ENCODE data around the gene TRAF4.

TRAF4 gene, protein sequence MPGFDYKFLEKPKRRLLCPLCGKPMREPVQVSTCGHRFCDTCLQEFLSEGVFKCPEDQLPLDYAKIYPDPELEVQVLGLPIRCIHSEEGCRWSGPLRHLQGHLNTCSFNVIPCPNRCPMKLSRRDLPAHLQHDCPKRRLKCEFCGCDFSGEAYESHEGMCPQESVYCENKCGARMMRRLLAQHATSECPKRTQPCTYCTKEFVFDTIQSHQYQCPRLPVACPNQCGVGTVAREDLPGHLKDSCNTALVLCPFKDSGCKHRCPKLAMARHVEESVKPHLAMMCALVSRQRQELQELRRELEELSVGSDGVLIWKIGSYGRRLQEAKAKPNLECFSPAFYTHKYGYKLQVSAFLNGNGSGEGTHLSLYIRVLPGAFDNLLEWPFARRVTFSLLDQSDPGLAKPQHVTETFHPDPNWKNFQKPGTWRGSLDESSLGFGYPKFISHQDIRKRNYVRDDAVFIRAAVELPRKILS

DNA sequence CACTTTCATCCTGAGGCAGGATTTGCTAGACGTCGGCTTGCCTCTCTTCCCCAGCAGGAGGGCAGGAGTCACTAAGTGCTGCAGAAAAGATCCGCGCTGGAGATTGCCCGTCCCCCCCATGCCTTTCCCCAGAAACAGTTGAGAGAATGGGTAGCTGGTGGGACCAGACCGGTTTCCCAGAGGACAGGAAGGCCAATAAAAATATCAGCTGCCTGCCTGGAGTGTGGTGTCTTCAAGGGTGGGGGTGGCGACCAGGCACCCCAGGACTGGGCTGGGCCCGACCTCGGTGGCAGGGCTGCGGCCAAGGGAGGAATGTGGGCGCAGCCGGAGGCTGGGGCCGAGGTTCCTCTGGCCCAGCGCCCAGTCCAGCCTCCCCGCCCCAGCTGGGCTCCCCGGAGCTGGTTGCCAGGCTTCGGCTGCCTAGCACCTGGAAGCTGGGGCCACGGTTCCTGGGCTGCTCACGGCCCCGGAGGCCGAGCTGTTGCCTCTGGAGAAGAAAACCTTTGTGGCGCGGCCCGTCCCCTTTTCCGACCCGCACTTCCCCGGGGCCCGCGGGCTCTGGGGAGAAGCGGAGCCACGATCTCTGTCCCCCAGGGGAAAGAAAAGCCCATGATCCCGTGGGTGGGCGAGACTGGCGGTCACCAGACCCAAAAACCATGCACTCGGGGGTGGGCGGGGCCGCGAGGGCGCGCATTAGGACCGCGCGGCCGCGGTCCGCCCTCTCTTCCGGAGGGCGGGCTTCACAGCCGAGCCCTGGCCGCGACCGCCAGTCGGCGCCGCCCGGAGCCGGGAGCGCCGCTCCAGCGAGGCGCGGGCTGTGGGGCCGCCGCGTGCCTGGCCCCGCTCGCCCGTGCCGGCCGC lies at the start of gene TRAF4:
Gene TRAF4 (plus strand): TSS at position 769 of the 861 bp plus-strand sequence. CDS start 102 bp downstream, outside the sequence.
- peak; percentile 92 for DNase-seq (ENCODE audit: low read depth)
- TF ChIP-seq, protein P1, sequence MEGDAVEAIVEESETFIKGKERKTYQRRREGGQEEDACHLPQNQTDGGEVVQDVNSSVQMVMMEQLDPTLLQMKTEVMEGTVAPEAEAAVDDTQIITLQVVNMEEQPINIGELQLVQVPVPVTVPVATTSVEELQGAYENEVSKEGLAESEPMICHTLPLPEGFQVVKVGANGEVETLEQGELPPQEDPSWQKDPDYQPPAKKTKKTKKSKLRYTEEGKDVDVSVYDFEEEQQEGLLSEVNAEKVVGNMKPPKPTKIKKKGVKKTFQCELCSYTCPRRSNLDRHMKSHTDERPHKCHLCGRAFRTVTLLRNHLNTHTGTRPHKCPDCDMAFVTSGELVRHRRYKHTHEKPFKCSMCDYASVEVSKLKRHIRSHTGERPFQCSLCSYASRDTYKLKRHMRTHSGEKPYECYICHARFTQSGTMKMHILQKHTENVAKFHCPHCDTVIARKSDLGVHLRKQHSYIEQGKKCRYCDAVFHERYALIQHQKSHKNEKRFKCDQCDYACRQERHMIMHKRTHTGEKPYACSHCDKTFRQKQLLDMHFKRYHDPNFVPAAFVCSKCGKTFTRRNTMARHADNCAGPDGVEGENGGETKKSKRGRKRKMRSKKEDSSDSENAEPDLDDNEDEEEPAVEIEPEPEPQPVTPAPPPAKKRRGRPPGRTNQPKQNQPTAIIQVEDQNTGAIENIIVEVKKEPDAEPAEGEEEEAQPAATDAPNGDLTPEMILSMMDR (conservative IDR thresholded peaks at IDR 0.05; ENCODE audit: low read length), result peak; percentile 28
- H3K4me3 ChIP-seq (ENCODE audit: low read length), result peak within 1 kb of the TSS; percentile 88

DNA sequence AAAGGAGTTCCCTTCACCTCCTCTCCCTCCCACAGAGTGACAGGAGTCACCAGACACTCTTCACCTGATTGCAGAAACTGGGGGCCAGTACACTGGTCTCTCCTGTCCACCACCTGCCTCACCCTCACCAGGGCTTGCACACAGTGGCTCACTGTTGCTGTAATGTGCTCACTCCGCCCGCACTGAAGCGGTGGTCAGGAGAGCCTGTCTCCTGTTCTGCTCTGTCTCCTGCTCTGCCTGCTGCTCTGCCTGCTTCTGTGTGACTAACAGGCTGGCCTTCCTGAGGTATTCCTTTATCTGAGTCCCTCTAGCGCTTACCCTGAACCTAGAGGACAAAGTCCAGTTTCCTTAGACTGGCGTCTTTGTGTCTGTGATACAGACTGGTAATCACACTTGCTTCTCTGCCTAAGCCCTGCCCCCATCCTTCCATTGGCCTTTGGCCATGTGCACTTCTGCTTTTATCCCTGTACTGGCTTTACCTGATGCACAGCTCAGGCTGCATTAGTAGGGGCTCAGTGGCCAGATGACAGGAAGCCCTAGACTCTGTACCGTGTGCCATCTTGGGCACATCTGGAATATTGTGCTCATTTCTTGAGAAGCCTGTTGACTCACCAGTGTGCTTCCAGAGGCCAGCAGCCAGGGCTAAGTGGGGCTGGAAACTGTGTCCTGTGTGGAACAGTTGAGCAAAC lies 45.4 kb upstream of the TRAF4 start:
- TF ChIP-seq, protein P1 (conservative IDR thresholded peaks at IDR 0.05; ENCODE audit: low read length), result no peak
- H3K4me3 ChIP-seq (ENCODE audit: low read length), result no peak overlapping the region
- peak; percentile 43 for DNase-seq (ENCODE audit: low read depth)

DNA sequence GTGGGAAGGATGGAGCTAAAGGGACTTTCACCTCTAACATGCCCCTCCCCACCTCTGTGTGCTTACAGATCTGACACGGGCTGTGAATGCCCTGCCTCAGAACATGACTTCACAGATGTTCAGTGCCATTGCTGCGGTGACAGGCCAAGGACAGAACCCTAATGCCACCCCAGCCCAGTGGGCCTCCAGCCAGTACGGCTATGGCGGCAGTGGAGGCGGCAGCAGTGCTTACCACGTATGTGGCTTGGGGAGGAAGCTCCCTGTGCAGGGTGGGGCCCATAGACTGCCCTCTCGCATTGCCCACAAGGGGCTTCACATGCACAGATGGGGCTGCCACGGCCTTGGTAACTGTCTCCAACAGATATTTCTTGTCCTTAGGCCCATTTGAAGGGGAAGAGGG lies 43.5 kb upstream of the TRAF4 start:
- no peak for DNase-seq (ENCODE audit: low read depth)
- no peak overlapping the region for H3K4me3 ChIP-seq (ENCODE audit: low read length)
- TF ChIP-seq, protein P1 (conservative IDR thresholded peaks at IDR 0.05; ENCODE audit: low read length), result no peak

DNA sequence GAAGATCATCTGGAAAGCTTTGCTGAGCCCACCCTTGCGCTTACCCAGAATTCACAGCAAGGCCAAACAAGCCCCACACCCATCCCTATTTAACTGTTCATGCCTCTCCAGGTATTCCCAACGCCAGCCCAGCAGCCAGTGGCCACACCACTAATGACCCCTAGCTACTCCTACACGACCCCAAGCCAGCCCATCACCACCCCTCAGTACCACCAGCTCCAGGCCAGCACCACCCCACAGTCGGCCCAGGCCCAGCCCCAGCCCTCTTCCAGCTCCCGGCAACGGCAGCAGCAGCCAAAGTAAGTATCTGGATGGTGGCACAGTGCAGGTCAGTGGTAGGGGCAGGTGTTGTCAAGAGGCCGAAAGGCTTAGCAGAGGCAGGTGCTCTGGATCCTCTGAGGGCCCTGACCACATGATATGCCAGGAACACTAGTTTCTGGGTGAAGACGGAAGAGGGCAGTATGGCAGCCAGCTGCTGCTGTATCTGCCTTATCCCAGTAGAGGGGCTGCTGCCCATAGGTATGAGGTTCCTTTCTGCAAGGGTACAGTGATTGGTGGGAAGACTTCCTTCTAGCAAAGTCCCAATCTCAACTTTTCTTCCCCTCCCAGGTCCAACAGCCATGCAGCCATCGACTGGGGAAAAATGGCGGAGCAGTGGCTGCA lies 42.9 kb upstream of the TRAF4 start:
- H3K4me3 ChIP-seq (ENCODE audit: low read length), result no peak overlapping the region
- TF ChIP-seq, protein P1 (conservative IDR thresholded peaks at IDR 0.05; ENCODE audit: low read length), result no peak
- DNase-seq (ENCODE audit: low read depth), result no peak

DNA sequence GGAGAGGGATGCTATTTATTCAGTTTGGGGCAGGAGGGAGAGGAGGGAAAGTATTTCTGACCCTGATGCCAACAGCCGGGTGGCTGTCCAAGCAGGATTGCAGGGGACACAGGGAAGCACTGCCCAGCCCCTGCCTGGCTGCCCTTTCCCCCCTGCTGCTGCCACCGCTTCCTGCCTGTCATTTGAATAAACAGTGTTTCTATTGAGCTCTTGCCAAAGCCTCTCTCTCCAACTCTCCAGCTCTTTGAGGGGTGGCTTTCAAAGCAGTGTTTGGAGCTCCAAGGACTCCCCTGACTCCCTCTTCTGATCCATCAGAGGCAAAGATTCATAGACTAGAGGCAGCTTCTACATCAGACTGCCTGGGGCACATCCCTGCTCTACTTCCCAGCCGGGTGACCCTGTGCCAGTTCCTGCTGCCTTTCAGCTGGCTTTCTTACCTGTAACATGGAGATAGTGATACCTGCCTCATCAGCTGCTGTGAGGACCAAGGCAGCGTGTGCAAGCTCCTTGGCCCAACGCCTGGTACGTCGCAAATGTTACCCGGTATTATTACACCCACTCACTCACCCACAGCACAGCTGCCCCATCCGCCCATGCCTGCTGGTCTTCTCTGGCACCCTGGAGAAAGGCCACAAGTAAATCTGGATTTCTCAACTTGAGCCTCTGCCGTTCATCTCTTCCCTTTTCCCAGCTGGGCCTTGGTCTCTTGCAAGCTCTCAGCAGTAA lies 41.6 kb upstream of the TRAF4 start:
- H3K4me3 ChIP-seq (ENCODE audit: low read length), result no peak overlapping the region
- DNase-seq (ENCODE audit: low read depth), result no peak
- TF ChIP-seq, protein P1 (conservative IDR thresholded peaks at IDR 0.05; ENCODE audit: low read length), result no peak

DNA sequence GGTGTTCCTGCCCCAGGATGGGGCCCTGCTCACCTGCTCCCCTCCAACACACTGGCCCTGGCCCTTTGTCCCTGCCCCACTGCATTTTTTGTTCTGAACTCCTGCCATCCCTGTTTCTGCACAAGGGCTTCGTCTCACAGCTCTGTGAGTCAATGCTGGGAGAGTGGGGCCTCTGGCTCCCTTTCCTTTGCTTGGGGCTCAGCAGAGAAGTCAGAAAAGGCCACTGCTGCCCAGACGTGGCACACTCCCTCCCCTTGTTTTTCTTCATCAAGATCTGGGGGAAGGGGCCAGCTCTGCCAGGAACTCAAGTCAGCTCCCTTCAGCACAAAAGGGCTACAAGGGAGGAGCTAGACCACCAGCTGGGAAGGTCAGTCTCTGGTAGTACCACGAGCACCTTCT lies 41.1 kb upstream of the TRAF4 start:
- H3K4me3 ChIP-seq (ENCODE audit: low read length), result no peak overlapping the region
- TF ChIP-seq, protein P1 (conservative IDR thresholded peaks at IDR 0.05; ENCODE audit: low read length), result no peak
- no peak for DNase-seq (ENCODE audit: low read depth)

Data from AG10803 (cell line).